DOHH2 (cell line): ENCODE results near the gene CSF1.

Source experiments
- H3F3A ChIP-seq: fragments of 200-600 bp; sonication (generic), shearing (Covaris generic); 2 replicates; pipeline ENCODE4 v1.6.0; 2016; ENCODE audit warnings: antibody characterized with exemption, mild to moderate bottlenecking; ENCODE audit not compliant: control insufficient read depth, insufficient read depth
- H3K27ac ChIP-seq: fragments of 200-600 bp; sonication (generic); 2 replicates; pipeline ENCODE4 v1.5.1; 2014; ENCODE audit warnings: low read depth, mild to moderate bottlenecking, low read length, moderate library complexity
- H3K27me3 ChIP-seq: fragments of 200-600 bp; sonication (generic); 2 replicates; pipeline ENCODE4 v1.6.1; 2014; ENCODE audit warnings: mild to moderate bottlenecking, low read length, mixed read lengths; ENCODE audit not compliant: control insufficient read depth
- H3K36me3 ChIP-seq: fragments of 200-600 bp; sonication (generic); 2 replicates; pipeline ENCODE4 v1.6.1; 2014; ENCODE audit warnings: mild to moderate bottlenecking, low read length, moderate library complexity, mixed read lengths; ENCODE audit not compliant: control insufficient read depth
- H3K4me1 ChIP-seq: fragments of 200-600 bp; sonication (generic); 2 replicates; pipeline ENCODE4 v1.6.1; 2014; ENCODE audit warnings: mild to moderate bottlenecking, low read length, mixed read lengths; ENCODE audit not compliant: control insufficient read depth
- H3K4me2 ChIP-seq: fragments of 200-600 bp; sonication (generic); 2 replicates; pipeline ENCODE4 v1.6.0; 2014; ENCODE audit warnings: mild to moderate bottlenecking, low read length, moderate library complexity
- H3K4me3 ChIP-seq: fragments of 200-600 bp; sonication (generic); 2 replicates; pipeline ENCODE4 v1.5.1; 2014; ENCODE audit warnings: mild to moderate bottlenecking, low read length, mixed read lengths
- H3K79me2 ChIP-seq: fragments of 200-600 bp; sonication (generic); 2 replicates; pipeline ENCODE4 v1.6.1; 2014; ENCODE audit warnings: mild to moderate bottlenecking, low read length, mixed read lengths; ENCODE audit not compliant: control insufficient read depth
- H3K9me2 ChIP-seq: fragments of 200-600 bp; sonication (generic); replicated peaks from 2 replicates; pipeline ENCODE4 v1.6.1; 2014; ENCODE audit warnings: mild to moderate bottlenecking, low read length, mixed read lengths; ENCODE audit not compliant: control insufficient read depth
- H3K9me3 ChIP-seq: fragments of 200-600 bp; sonication (generic); 2 replicates; pipeline ENCODE4 v1.6.1; 2014; ENCODE audit warnings: antibody characterized with exemption, low read length, mixed read lengths; ENCODE audit not compliant: control insufficient read depth, insufficient read depth
- H4K20me1 ChIP-seq: fragments of 200-600 bp; sonication (generic); 2 replicates; pipeline ENCODE4 v1.6.0; 2014; ENCODE audit warnings: low read depth, mild to moderate bottlenecking, antibody characterized with exemption, low read length, moderate library complexity; ENCODE audit not compliant: control insufficient read depth, insufficient read depth
- EZH2phosphoT487 ChIP-seq: fragments of 200-600 bp; sonication (generic); IDR thresholded peaks from 2 replicates; pipeline ENCODE4 v1.6.1; 2017; ENCODE audit warnings: borderline replicate concordance, mild to moderate bottlenecking, antibody characterized with exemption, low read length, moderate library complexity, mixed read lengths
- TF ChIP-seq, protein P1 (sequence below): fragments of 200-600 bp; sonication (generic); IDR thresholded peaks from one replicate; pipeline ENCODE4 v1.5.1; 2014; ENCODE audit warnings: antibody characterized with exemption, mild to moderate bottlenecking, low read depth, low read length; ENCODE audit not compliant: poor library complexity, severe bottlenecking

CSF1 gene

DNA sequence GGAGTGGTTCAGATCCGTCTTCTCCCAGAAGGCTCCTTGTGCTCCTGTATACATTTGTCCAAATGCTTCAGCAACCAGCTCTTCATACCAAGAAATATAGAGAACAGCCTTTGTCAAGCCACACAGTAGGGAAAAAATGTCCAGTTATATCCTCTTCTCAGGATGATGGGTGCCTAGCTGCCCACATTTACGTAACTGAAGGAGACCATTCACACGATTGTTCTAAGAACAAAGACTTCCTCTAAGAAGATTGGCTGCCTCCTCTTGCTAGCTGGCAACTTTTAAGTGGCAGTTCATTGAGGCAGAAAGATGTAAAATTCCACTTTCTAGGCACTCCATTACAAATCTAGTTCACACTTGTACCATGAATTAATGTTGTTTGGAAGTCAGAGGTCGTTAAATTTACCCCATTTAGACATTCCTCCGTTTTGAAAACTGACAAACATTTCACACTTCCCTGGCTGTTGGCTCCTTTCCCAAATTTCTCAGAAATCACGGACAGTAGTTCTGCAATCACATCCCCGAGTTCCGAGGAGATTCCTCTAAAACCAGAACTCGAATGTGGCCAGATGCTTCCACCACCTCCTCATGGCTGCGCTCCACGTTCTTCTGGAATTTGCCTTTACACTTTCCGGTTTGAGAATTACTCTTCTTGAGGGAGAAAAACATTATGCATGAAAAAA lies 45.6 kb upstream of the CSF1 start:
- Histone ChIP-seq H3K9me2 (no peaks in the 10 kb centered on the region), H3K27ac (no peak overlapping the region), H3K4me3 (no peak overlapping the region), H3K4me1 (no peaks in the 10 kb centered on the region), H3F3A (no peaks in the 10 kb centered on the region), H3K9me3 (no peaks in the 10 kb centered on the region), H3K27me3 (peaks cover 7% of the 10 kb centered on the region; the same call in 1 of the 2 replicates), H4K20me1 (no peaks in the 10 kb centered on the region), H3K36me3 (no peaks in the 10 kb centered on the region), H3K79me2 (no peaks in the 10 kb centered on the region), H3K4me2 (no peak overlapping the region)
- TF ChIP-seq EZH2phosphoT487, result no peak
- TF ChIP-seq, protein P1, sequence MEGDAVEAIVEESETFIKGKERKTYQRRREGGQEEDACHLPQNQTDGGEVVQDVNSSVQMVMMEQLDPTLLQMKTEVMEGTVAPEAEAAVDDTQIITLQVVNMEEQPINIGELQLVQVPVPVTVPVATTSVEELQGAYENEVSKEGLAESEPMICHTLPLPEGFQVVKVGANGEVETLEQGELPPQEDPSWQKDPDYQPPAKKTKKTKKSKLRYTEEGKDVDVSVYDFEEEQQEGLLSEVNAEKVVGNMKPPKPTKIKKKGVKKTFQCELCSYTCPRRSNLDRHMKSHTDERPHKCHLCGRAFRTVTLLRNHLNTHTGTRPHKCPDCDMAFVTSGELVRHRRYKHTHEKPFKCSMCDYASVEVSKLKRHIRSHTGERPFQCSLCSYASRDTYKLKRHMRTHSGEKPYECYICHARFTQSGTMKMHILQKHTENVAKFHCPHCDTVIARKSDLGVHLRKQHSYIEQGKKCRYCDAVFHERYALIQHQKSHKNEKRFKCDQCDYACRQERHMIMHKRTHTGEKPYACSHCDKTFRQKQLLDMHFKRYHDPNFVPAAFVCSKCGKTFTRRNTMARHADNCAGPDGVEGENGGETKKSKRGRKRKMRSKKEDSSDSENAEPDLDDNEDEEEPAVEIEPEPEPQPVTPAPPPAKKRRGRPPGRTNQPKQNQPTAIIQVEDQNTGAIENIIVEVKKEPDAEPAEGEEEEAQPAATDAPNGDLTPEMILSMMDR, result no peak

DNA sequence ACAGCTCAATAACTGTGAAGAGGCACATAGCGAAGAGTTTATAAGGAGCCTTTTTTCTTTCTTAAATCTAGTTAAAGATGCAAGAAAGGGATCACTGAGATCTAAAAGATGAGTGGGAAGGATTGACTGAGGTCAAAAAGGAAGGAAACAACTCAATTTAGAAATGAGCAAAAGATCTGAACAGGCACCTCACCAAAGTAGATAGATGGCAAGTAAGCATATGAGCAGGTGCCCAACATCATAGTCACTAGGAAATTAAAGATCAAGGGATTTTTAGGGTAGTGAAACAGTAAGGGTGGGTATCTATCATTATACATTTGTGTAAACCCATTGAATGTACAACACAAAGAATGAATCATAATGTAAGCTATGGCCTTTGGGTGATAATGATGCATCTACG lies 44.6 kb upstream of the CSF1 start:
- Histone ChIP-seq H3K79me2 (no peaks in the 10 kb centered on the region), H3K4me3 (no peak overlapping the region), H3K27me3 (peaks cover 7% of the 10 kb centered on the region; the same call in 1 of the 2 replicates), H3K36me3 (no peaks in the 10 kb centered on the region), H4K20me1 (no peaks in the 10 kb centered on the region), H3K4me1 (no peaks in the 10 kb centered on the region), H3K9me3 (no peaks in the 10 kb centered on the region), H3F3A (no peaks in the 10 kb centered on the region), H3K9me2 (no peaks in the 10 kb centered on the region), H3K4me2 (no peak overlapping the region), H3K27ac (no peak overlapping the region)
- TF ChIP-seq EZH2phosphoT487, result no peak
- TF ChIP-seq, protein P1, result no peak

DNA sequence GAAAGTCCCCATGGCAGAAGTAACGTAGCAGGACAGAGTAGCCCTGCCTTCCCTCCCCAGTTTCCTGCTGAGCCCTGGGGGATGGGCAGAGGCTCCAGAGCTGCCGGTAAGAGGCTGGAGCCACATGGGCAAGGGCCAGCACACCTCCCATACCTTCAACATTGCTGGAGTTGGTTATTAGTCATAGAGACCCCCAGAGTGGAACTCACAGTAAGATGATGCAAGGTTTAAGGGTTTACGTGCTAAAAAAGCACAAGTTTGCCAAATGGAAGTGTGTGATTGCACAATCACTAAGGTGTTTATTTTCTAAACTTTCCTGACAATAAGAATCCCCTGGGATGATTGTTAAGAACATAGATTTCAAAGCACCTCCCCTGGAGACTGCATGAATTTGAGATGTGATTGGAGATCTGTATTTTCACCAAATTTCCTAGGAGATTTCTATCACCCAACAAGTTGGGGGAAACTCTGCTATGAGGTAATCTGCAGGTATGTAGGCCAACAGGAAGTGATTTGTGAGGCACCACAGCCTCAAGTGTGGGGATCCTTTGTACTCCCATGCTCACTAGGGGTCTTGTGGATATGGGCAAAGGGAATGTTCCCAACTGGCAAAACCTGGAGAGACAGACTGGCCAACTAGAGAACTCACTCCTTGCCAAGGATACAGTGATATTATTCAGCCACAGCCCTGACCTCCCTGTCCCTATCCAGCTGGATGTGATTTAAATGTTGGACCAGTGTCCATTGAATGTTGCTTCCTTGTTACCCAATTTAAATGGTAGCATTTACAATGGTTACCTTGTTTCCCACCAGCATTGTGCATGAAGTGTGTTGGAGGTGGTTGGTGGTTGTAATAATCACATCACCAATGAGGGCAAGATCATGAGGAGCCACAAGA lies 37.1 kb upstream of the CSF1 start:
- no peaks in the 10 kb centered on the region for H3K4me1 ChIP-seq

More for the DNA sequence above, 37.1 kb upstream of the CSF1 start:
- no peaks in the 10 kb centered on the region for H4K20me1 ChIP-seq
- no peaks in the 10 kb centered on the region for H3K36me3 ChIP-seq
- no peak overlapping the region for H3K4me3 ChIP-seq
- H3K27ac ChIP-seq, result no peak overlapping the region
- no peaks in the 10 kb centered on the region for H3F3A ChIP-seq
- H3K79me2 ChIP-seq, result no peaks in the 10 kb centered on the region
- H3K27me3 ChIP-seq, result peaks cover 13% of the 10 kb centered on the region
- no peaks in the 10 kb centered on the region for H3K9me3 ChIP-seq
- no peaks in the 10 kb centered on the region for H3K9me2 ChIP-seq
- no peak overlapping the region for H3K4me2 ChIP-seq
- TF ChIP-seq, protein P1, result no peak
- TF ChIP-seq EZH2phosphoT487, result no peak
